ENCODE measurements around the gene FBXO27. TPM values are rescaled to one million over a fixed set of nuclear protein-coding genes. Genes with fewer than 3 reads are reported as not detected.

Gene FBXO27
- total and polyA plus RNA-seq, 2 of the 4 experiments (the other 2 are of a cell fraction), result 0.18 to 0.50 TPM

DNA sequence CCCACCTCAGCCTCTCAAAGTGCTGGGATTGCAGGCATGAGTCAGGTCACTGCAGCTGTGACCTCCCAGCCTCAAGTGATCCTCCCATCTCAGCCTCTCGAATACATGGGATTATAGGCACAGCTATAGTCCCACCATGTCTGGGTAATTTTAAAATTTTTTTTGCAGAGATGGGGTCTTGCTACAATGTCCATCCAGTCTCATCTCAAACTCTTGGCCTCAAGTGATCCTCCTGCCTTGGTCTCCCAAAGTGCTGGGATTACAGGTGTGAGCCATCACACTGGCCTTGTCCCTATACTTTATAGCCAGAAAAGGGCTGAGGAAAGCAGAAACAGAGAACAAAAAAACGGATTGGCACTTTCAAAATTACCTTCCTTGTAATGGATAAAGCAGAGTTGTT, 4.8 kb upstream of the FBXO27 start:
- no peak overlapping the region for H2BK120ac ChIP-seq (ENCODE audit: low read depth, low read length)
- no peaks in the 10 kb centered on the region for H4K20me1 ChIP-seq (ENCODE audit: insufficient read depth, low read length)
- H3K56ac ChIP-seq (ENCODE audit: extremely low read depth, insufficient read depth, low read length), result no peak overlapping the region
- no peak overlapping the region for H3K4ac ChIP-seq (ENCODE audit: low read depth, low read length)
- no peak overlapping the region for H2BK15ac ChIP-seq (ENCODE audit: low read depth, low read length)
- no peaks in the 10 kb centered on the region for H3K9me1 ChIP-seq (ENCODE audit: insufficient read depth, low read length)
- intact Hi-C loops (cut with micrococcal nuclease) (no loop called here), in situ Hi-C loops (cut with MboI; ENCODE audit: low sequenced_read_pairs) (no loop called here), dilution Hi-C loops (cut with HindIII; ENCODE audit: low sequenced_read_pairs, unreplicated experiment) (no loop called here)
- H3K9ac ChIP-seq (ENCODE audit: low read depth, low read length), result no peak overlapping the region
- no peak overlapping the region for H4K91ac ChIP-seq (ENCODE audit: insufficient read depth, low read depth, low read length)
- H2BK20ac ChIP-seq (ENCODE audit: low read depth, low read length), result no peak overlapping the region
- H3K4me2 ChIP-seq (ENCODE audit: low read depth, low read length), result no peak overlapping the region
- H3K18ac ChIP-seq (ENCODE audit: low read depth, low read length), result no peak overlapping the region
- DNase-seq (no peak), ATAC-seq (ENCODE audit: low read depth) (no peak)
- 0 out of 2 replicates have a peak, but pooled peaks cover 2% of the 10 kb centered on the region for H3K4me1 ChIP-seq (ENCODE audit: control insufficient read depth, insufficient read depth, low read length)
- CTCF ChIA-PET, result interaction anchor here (0.6 kb wide), 1 partner anchor 47 kb away, joined by 3 read pairs; no protein-coding TSS in a partner anchor
- H2BK5ac ChIP-seq (ENCODE audit: low read depth, low read length, poor library complexity, severe bottlenecking), result no peak overlapping the region
- no TSS peak for BruUV-seq (replicated peaks)
- no peak overlapping the region for H2AFZ ChIP-seq (replicated peaks; ENCODE audit: low read length, poor library complexity)
- no peak overlapping the region for H2AK9ac ChIP-seq (replicated peaks; ENCODE audit: low read depth, low read length, poor library complexity)
- POLR2A ChIA-PET (ENCODE audit: unreplicated experiment), result no interaction called here
- no peak overlapping the region for H2AK5ac ChIP-seq (ENCODE audit: low read depth, low read length)
- no peak overlapping the region for H3K4me3 ChIP-seq (ENCODE audit: insufficient read depth, low read depth, low read length)
- no peak overlapping the region for H3K27ac ChIP-seq (ENCODE audit: insufficient read depth, low read length)
- no peak overlapping the region for H3K14ac ChIP-seq (replicated peaks; ENCODE audit: low read depth, low read length)
- TF ChIP-seq CHD1 (IDR thresholded peaks at IDR 0.05; ENCODE audit: low read depth, low read length), result no peak
- no peak for TF ChIP-seq FOS (IDR thresholded peaks at IDR 0.05; ENCODE audit: low read depth, low read length)
- no peak for TF ChIP-seq NFE2L2 (IDR thresholded peaks at IDR 0.05; ENCODE audit: low read depth, low read length)
- TF ChIP-seq POLR2A (IDR thresholded peaks at IDR 0.05; ENCODE audit: low read depth, low read length), result no peak
- no peak for TF ChIP-seq RCOR1 (IDR thresholded peaks at IDR 0.05; ENCODE audit: insufficient replicate concordance, low read length)
- TF ChIP-seq MAZ (IDR thresholded peaks at IDR 0.05; ENCODE audit: borderline replicate concordance, low read depth, low read length), result no peak
- TF ChIP-seq, protein P1, sequence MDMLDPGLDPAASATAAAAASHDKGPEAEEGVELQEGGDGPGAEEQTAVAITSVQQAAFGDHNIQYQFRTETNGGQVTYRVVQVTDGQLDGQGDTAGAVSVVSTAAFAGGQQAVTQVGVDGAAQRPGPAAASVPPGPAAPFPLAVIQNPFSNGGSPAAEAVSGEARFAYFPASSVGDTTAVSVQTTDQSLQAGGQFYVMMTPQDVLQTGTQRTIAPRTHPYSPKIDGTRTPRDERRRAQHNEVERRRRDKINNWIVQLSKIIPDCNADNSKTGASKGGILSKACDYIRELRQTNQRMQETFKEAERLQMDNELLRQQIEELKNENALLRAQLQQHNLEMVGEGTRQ (IDR thresholded peaks at IDR 0.05; ENCODE audit: low read depth, low read length), result no peak
- TF ChIP-seq MAFK (IDR thresholded peaks at IDR 0.05; ENCODE audit: low read depth, low read length), result no peak
- no peak for TF ChIP-seq MXI1 (IDR thresholded peaks at IDR 0.05; ENCODE audit: borderline replicate concordance, low read depth, low read length)
- no peak for TF ChIP-seq RAD21 (IDR thresholded peaks at IDR 0.05; ENCODE audit: low read length)
- TF ChIP-seq CEBPB (IDR thresholded peaks at IDR 0.05; ENCODE audit: low read depth, low read length), result no peak
- TF ChIP-seq, protein P2, sequence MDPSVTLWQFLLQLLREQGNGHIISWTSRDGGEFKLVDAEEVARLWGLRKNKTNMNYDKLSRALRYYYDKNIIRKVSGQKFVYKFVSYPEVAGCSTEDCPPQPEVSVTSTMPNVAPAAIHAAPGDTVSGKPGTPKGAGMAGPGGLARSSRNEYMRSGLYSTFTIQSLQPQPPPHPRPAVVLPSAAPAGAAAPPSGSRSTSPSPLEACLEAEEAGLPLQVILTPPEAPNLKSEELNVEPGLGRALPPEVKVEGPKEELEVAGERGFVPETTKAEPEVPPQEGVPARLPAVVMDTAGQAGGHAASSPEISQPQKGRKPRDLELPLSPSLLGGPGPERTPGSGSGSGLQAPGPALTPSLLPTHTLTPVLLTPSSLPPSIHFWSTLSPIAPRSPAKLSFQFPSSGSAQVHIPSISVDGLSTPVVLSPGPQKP (IDR thresholded peaks at IDR 0.05; ENCODE audit: borderline replicate concordance, low read depth, low read length), result no peak
- no peak for TF ChIP-seq SMC3 (IDR thresholded peaks at IDR 0.05; ENCODE audit: low read depth, low read length)
- TF ChIP-seq, protein P3, sequence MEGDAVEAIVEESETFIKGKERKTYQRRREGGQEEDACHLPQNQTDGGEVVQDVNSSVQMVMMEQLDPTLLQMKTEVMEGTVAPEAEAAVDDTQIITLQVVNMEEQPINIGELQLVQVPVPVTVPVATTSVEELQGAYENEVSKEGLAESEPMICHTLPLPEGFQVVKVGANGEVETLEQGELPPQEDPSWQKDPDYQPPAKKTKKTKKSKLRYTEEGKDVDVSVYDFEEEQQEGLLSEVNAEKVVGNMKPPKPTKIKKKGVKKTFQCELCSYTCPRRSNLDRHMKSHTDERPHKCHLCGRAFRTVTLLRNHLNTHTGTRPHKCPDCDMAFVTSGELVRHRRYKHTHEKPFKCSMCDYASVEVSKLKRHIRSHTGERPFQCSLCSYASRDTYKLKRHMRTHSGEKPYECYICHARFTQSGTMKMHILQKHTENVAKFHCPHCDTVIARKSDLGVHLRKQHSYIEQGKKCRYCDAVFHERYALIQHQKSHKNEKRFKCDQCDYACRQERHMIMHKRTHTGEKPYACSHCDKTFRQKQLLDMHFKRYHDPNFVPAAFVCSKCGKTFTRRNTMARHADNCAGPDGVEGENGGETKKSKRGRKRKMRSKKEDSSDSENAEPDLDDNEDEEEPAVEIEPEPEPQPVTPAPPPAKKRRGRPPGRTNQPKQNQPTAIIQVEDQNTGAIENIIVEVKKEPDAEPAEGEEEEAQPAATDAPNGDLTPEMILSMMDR (conservative IDR thresholded peaks at IDR 0.05; ENCODE audit: low read depth, low read length), result no peak
- TF ChIP-seq RFX5 (IDR thresholded peaks at IDR 0.05; ENCODE audit: low read depth, low read length), result no peak
- TF ChIP-seq BHLHE40 (IDR thresholded peaks at IDR 0.05; ENCODE audit: low read depth, low read length), result no peak
- H3K9me3 ChIP-seq (ENCODE audit: control insufficient read depth, insufficient read depth, low read length), result no peaks in the 10 kb centered on the region
- H3K79me1 ChIP-seq (ENCODE audit: low read depth in 1 of 2, low read length in 2 of 2), result no peaks in the 10 kb centered on the region
- H3K23ac ChIP-seq (ENCODE audit: low read depth, low read length), result no peak overlapping the region
- H3K27me3 ChIP-seq (ENCODE audit: control insufficient read depth, insufficient read depth, low read length), result peaks cover 18% of the 10 kb centered on the region
- no CpG with 5 or more reads among the region's 2 CpGs for WGBS, 2 experiments (ENCODE audit: extremely low coverage in 2 of 2, insufficient read length in 1 of 2)
- no peak overlapping the region for H4K5ac ChIP-seq (ENCODE audit: low read depth, low read length)
- no peaks in the 10 kb centered on the region for H3K36me3 ChIP-seq (ENCODE audit: control insufficient read depth, insufficient read depth, low read length)
- no peak overlapping the region for H4K8ac ChIP-seq (ENCODE audit: low read depth in 2 of 2, low read length in 2 of 2)

All from IMR-90 (cell line).